C4-2B (cell line): ENCODE results near the gene TMEM167B.

Experiments used
- H3K27ac ChIP-seq: fragments of 450-650 bp; 2 replicates; pipeline ENCODE4 v1.5.1; 2017
- CTCF ChIP-seq: fragments of 450-650 bp; conservative IDR thresholded peaks from 2 replicates; pipeline ENCODE4 v1.5.1; 2017; ENCODE audit warnings: mild to moderate bottlenecking
- ZFX ChIP-seq: fragments of 450-650 bp; IDR thresholded peaks from 2 replicates; pipeline ENCODE4 v1.6.1; 2017

Gene TMEM167B

GRCh38 chr1:109095631-109096030 lies 5.1 kb downstream of the TMEM167B start:
- H3K27ac ChIP-seq = no peak overlapping the region
- TF ChIP-seq CTCF = no peak
- no peak for TF ChIP-seq ZFX

DNA sequence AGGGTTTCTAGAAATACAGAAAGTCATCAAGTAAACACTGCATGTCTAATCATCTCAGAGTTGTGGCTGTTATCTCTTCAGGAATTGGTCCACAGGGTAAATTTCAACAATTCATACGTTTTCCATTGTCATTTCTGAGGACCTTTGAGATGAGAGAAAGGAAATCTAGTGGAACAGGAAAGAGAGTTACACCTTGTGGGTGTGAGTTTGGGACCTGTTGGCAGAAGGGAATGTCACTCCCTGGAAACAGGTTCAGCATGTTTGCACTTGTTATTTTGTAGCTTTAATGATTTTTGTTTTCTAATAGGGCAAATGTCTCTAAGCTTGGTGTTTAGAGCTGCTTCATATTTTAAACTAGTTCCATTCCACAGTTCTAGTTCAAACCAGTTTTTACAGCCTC lies 5.6 kb downstream of the TMEM167B start:
- no peak overlapping the region for H3K27ac ChIP-seq
- TF ChIP-seq ZFX (no peak), CTCF (no peak)

DNA sequence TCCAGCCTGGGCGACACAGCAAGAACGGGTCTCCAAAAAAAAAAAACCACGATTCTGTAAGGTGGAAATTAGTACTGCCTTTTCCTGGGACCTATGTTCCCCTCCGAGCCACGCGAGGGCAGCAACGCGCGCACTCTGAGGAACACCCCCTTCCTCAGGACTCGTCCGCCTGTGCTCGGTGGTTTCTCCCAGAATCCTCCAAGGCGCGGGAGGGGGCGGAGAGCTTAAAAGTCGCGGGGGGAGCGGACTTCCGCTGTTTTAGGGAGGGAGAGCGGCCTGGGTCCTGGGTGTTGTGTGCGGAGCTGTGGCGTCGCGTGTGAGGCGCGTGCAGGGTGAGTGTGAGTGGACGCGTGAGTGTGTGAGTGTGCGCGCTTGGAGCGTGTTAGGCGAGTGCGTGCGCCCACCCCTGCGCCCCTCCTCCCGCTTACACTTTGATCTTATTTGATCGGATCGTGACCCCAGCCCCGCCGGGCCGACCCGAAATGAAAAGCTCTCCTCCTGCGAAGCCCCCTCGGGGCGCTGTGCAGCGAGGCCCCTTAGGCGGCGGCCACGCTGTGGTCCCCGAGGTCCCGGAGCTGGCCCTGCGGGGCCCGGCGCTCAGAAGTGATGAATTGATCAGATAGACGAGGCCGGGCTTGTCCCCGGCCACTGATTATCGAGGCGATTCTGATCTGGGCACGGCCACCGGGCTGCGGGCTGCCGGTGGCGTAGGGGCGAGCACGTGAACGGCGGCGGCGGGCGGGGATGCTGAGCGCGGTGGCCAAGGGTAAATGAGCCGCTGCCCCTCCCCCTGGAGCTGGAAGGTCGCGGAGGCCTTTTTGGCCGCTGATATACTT lies 9.6 kb downstream of the TMEM167B start:
- peak overlapping the region; percentile 97 for H3K27ac ChIP-seq

GRCh38 chr1:109104364-109105151 lies 14.0 kb downstream of the TMEM167B start:
- no peak overlapping the region for H3K27ac ChIP-seq

More for the DNA sequence above, 9.6 kb downstream of the TMEM167B start:
- TF ChIP-seq ZFX (peak; percentile 78), CTCF (peak; percentile 97)

DNA sequence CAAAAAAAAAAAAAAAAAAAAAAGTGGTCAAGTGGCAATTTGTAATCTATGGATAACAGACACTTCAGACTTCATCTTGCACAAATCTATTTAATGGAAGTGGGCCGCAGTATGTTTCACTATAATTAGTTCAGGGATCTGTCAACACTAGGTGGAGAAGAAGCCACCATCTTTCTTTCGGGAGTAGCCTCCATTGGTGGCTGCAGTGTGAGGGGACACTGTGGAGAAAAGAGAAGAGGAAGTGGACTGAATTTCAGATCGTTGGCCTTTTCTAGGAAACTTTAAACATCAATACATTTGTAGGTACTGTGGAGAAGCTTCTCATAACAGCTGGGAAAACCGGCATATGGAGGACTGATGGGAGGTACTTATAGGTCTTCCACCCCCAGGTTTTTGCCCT lies 15.3 kb downstream of the TMEM167B start:
- TF ChIP-seq ZFX = no peak
- no peak for TF ChIP-seq CTCF

More at GRCh38 chr1:109104364-109105151, 14.0 kb downstream of the TMEM167B start:
- TF ChIP-seq ZFX (no peak), CTCF (no peak)

GRCh38 chr1:109107785-109108184 lies 17.2 kb downstream of the TMEM167B start:
- TF ChIP-seq CTCF = no peak
- TF ChIP-seq ZFX = no peak
- H3K27ac ChIP-seq = no peak overlapping the region

More for the DNA sequence above, 15.3 kb downstream of the TMEM167B start:
- H3K27ac ChIP-seq = no peak overlapping the region

DNA sequence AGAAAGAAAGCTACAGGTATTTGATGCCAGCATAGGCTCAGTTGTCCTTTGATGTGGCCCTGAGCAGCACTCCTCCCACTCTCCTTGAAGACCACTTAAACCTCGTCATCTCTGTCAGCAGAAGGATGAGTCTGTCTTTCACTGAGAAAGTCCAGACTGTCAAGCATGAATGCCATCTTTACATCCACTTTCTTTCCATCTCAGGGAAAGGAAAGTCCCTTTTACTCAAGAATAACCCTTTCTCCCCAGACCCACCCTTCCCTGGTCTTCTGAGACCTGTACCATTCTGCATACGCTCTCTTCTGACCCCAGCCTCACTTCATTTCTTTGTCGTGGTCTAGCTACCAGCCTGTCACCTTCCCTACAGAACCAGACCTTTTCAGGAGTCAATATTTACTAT lies 19.3 kb downstream of the TMEM167B start:
- H3K27ac ChIP-seq = no peak overlapping the region
- no peak for TF ChIP-seq ZFX
- TF ChIP-seq CTCF = no peak
